H4 (cell line): Measurements from ENCODE around the gene IL9. TPM values are rescaled to one million over a fixed set of nuclear protein-coding genes. Genes with fewer than 3 reads are reported as not detected.
"Not testable (repeated sequence)": the region's sequence is repeated elsewhere in the genome, so short reads cannot be mapped to it uniquely, and the experiment has no call there.

Experiments used
- DNase-seq: peaks from one replicate; pipeline ENCODE4 v3.0.0-alpha.2; 2015; ENCODE audit warnings: low spot score
- total RNA-seq: library from RNA; depleted of rRNA; stranded (reverse); fragments of >200 nt; shearing (Covaris generic); gene quantifications from 2 replicates; pipeline ENCODE4 v1.2.3, GENCODE V29; 2014

The IL9 gene
- total RNA-seq, 1 experiment from 2014 or later: not detected

- DNase-seq: no peak
Observed at GRCh38 chr5:135868681-135869080, 27.0 kb downstream of the IL9 start.

- no peak for DNase-seq
Observed at GRCh38 chr5:135867599-135867998, 28.0 kb downstream of the IL9 start.

- no peak for DNase-seq
Observed at GRCh38 chr5:135866016-135866415, 29.6 kb downstream of the IL9 start.

GRCh38 chr5:135864503-135865435 lies 30.9 kb downstream of the IL9 start:
- no peak for DNase-seq

- DNase-seq: no peak
Observed at GRCh38 chr5:135862744-135863143, 32.9 kb downstream of the IL9 start.

GRCh38 chr5:135862086-135862485 lies 33.6 kb downstream of the IL9 start:
- no peak for DNase-seq

- no peak for DNase-seq
Observed at GRCh38 chr5:135861641-135862040, 34.0 kb downstream of the IL9 start.

GRCh38 chr5:135859641-135860040 lies 36.0 kb downstream of the IL9 start:
- DNase-seq: no peak

- not testable (repeated sequence) for DNase-seq
Observed at GRCh38 chr5:135859186-135859585, 36.5 kb downstream of the IL9 start.

GRCh38 chr5:135857630-135858311 lies 37.9 kb downstream of the IL9 start:
- DNase-seq: no peak

GRCh38 chr5:135851915-135852845 lies 43.5 kb downstream of the IL9 start:
- DNase-seq: no peak

- DNase-seq: no peak
Observed at GRCh38 chr5:135851186-135851914, 44.3 kb downstream of the IL9 start.

- DNase-seq: no peak
Observed at GRCh38 chr5:135850671-135851070, 45.0 kb downstream of the IL9 start.

GRCh38 chr5:135850231-135850630 lies 45.4 kb downstream of the IL9 start:
- DNase-seq: no peak

- DNase-seq: no peak
Observed at GRCh38 chr5:135847976-135848375, 47.7 kb downstream of the IL9 start.

GRCh38 chr5:135846311-135846710 lies 49.3 kb downstream of the IL9 start:
- no peak for DNase-seq

- no peak for DNase-seq
Observed at GRCh38 chr5:135843571-135844337, 51.9 kb downstream of the IL9 start.

- no peak for DNase-seq
Observed at GRCh38 chr5:135842737-135843136, 52.9 kb downstream of the IL9 start.
